NCI-H446 treated with DMSO at 0.1 percent for 48 hours (cell line): Measurements from ENCODE around the gene ZNF576.
A peak's percentile ranks its signal among the peaks of the same experiment; 100 is the strongest.
"Not testable (repeated sequence)": the region's sequence is repeated elsewhere in the genome, so short reads cannot be mapped to it uniquely, and the experiment has no call there.

Experiments
- DNase-seq: peaks from one replicate; lab custom pipeline; 2025; lab: John Stamatoyannopoulos, UW

Gene ZNF576

DNA sequence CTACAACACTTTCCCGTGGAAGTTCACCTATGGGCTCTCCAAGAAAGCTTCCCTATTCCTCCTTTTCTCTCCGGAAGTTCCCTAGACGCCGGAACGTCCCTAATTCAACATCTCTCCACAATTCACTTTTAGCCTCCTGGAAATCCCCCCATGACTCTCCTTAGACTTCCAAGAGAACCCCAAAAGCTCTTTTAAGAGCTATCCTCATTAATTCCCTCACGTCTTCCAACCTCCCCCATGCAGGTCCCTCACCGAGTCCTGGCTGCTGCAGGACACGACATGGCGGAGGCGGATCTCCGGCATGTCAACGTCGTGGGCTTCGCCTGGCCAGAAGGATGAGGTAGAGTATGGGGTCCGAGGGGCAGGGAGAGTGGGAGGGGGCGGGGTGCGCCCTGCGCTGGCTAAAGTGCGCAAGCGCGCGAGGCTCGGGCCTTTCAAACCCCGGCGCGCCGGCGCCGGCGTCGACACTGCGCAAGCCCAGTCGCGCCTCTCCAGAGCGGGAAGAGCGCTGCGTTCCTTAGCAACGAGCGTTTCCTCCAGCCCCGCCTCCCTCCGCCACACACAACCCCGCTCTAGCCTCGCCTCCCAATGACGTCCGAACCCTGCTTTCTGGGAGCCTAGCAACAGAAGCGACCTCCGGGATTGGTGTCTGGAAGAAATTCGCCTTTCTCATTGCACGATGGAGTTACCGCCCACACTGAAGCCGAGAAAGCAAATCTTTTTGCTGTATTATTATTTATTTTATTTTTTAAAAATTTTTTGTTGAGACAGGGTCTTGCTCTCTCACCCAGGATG is 21.0 kb upstream of the ZNF576 start, which contains the start of the genes PINLYP and XRCC1:
TSS of gene PINLYP (plus strand) at position 646 of the 795 bp plus-strand sequence. CDS start 1,391 bp downstream, outside the sequence.
TSS of gene XRCC1 (minus strand) at position 372 of the 795 bp plus-strand sequence. CDS start at position 303, 69 bp downstream.
- DNase-seq = peak; percentile 97

DNA sequence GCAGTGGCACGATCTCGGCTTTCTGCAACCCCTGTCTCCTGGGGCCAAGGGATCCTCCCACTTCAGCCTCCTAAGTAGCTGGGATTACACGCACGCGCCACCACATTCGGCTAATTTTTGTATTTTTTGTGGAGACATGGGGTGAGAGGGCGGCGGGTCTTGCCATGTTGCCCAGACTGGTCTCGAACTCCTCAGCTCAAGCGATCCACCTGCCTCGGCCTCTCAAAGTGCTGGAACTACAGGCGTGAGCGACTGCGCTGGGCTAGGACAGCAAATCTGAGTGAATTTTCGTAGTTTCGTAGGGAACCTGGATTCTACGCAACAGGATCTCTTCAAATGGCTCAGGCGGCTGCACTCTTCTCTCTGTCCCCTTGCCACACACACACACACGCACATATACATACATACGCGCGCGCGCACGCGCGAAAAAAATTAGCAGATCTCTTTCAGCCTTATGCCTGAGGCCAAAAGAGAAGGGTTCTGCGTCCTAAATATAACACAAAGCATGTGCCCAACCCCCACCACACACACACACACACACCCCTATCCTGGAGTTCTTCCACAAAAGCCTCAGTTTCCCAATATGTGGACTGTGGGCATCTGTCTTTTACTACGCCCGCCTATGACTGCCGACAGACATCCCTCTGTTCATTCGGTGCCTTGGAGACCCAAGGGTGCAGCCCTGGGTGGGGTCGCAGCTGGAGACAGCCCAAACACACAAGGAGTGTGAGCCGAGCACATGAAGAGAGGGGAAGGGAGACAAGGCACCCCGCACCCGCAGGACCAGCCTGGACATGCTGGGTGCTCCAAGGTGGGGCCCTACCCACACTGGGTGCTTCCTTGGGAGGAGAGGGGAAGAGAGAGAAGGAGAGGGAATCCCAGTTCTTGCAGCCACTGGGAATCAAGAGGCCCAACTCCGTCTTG is 20.2 kb upstream of the ZNF576 start:
- DNase-seq = no peak

DNA sequence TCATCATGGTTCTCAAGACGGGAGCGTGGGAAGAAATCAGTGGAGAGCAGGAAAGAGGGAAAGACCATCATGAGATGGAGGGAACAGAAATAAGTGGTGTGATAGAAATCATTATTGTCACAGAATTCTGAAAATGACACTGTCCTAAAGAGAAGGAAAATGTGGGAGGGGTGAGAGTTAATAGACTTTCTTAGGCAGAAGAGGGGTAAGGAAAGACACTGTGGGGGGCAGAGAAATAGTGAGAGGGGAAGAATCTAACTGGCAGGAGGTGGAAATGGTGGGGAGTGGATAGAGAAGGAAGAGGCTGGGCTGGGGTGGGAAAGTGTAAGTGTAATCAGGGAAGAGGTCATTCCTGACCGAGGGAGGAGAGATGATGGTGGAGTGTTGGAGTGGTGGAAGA is 17.6 kb upstream of the ZNF576 start:
- DNase-seq = no peak

DNA sequence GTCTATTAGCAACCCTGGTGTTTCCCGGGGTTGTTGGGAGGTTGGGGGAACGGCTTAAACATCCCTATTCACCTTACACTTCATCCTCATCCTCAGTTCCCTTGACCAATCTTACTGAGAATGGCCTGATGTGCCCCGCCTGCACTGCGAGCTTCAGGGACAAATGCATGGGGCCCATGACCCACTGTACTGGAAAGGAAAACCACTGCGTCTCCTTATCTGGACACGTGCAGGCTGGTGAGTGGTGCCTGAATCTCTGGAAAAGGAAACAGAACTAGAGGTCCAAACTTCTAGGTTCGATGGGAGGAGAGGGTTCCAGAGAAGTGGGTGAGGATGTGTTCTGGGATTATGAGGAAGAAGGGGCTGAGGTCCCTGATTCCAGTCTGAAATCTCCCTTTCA is 14.9 kb upstream of the ZNF576 start:
- DNase-seq = no peak

DNA sequence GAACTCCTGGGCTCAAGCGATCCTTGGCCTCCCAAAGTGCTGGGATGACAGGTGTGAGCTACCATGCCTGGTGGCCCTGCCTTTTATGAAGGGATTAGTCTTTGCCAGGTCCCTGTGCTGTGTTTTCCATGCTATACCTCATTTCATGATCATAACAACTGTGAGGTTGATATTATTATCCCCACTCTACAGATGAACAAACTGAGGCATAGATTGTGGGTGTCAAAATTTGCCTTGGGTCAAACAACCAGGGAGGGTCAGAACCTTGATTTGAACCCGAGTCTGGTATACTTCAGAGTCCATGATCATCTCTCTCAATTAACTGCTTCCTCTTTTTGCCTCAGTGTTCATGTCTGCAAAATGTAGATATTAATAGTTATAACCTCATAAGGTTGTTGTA is 13.9 kb upstream of the ZNF576 start:
- DNase-seq = no peak

DNA sequence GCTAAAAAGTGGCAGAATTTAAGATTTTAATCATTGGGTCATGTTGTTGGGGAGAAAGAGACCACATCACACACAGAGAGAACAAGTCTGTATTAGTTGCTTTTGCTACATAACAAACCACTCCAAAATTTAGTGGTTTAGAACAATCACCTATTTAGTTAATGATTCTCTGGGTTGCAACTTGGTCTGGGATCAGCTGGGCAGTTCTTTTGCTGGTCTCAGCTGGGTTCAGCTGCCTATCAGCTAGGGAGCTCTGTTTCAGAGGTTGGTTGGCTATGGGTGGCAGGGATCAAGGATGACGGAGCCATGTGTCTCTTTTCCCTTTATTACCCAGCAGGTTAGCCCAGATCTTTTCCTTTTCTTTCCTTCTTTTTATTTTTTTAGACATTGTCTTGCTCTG is 11.9 kb upstream of the ZNF576 start:
- DNase-seq = no peak

DNA sequence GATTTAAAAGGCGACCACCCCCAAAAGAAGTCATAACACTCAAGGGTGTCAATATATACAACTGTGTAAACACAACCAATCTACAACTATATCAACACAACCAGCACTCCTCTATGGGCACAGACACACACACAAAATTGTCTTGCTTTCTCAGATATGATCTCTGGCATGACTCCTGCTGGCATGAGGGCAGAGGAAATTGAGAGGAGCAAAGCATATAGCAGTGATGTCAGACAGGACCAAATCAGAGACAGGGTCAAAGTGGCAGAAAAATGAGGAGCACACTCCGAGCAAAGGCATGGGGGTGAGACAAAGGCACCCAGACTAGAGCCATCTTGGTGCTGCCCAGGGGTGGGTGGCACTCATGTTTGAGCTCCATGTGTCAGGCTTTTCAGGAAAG is 10.0 kb upstream of the ZNF576 start:
- no peak for DNase-seq

DNA sequence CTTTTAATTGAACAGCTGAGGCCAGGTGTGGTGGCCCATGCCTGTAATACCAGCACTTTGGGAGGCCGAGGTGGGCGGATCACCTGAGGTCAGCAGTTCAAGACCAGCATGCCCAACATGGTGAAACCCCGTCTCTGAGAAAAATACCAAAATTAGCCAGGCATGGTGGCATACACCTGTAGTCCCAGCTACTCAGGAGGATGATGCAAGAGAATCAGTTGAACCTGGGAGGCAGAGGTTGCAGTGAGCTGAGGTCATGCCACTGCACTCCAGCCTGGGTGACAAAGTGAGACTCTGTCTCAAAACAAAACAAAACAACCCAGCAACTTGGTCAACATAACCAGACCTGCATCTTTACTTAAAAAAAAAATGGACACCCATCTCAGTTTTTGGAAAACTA is 9.4 kb upstream of the ZNF576 start:
- not testable (repeated sequence) for DNase-seq

DNA sequence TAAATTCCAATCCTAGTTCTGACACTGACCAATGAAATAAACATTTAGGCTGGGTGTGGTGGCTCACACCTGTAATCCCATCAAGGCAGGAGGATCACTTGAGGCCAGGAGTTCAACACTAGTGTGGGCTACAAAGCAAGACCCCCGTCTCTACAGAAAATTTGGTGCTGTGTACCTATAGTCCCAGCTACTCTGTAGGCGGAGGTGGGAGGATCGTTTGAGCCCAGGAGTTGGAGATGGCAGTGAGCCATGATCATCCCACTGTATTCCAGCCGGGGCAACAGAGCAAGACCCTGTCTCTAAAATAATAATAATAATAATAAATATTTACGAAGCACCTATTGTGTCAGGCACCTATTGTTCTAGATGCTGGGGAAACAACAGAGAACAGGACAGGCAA is 7.1 kb upstream of the ZNF576 start:
- DNase-seq = no peak

DNA sequence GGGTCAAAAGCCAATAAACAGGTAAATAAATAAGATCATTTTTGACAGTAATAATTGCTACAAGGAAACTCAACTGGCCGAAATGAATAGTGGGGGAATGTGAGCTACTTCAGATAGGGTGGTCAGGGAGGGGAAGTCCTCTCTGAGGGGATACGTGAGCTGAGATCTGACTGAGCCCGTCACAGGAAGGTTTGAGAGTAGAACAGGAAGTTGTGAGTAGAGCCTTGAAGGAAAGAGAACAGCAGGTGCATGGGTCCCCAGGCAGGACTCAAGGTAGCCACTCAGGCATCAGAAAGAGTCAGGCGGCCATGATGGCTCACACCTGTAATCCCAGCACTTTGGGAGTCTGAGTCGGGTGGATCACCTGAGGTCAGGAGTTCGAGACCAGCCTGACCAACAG is 6.7 kb upstream of the ZNF576 start:
- DNase-seq = no peak

DNA sequence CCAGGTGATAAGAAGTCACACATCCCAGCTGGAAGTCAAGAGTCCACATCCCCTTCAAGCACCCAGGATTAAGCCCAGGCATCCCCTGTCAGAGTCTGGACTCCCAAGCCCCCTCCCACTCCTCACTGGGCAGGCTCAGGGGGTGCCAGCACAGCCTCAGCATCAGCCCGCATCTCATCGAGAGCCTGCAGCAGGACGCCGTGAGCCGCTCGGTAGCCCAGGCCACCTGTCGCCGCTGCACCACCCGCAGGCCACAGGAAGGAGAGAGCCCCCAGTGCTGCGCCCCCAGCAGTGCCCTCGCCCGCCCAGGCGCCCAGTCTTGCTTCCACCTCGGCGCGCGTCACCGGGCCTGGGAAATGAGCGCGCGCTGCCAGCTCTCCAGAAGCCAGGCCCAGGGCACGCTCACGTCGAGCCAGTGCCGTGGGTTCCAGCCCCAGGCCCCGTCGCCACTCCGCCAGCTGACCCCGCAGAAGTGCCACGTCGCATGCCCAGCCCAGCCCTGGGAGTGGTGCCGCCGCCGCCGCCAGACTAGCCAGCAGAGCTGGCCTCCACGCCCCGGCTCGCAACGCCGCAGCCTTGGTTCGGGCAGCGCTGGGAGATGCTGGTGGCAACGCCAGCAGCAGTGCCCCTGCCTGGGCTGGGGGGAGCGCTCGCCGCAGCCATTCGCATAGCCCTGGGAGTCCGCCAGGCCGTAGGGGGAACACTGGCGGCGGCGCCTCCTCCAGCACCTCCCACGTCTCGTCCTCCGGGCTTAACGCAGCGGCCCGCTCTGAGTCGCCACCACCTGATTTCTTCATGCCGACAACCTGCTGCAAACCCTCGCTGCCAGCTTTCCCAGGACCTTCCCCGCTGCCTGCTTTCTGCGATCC is 4.3 kb upstream of the ZNF576 start:
- no peak for DNase-seq

DNA sequence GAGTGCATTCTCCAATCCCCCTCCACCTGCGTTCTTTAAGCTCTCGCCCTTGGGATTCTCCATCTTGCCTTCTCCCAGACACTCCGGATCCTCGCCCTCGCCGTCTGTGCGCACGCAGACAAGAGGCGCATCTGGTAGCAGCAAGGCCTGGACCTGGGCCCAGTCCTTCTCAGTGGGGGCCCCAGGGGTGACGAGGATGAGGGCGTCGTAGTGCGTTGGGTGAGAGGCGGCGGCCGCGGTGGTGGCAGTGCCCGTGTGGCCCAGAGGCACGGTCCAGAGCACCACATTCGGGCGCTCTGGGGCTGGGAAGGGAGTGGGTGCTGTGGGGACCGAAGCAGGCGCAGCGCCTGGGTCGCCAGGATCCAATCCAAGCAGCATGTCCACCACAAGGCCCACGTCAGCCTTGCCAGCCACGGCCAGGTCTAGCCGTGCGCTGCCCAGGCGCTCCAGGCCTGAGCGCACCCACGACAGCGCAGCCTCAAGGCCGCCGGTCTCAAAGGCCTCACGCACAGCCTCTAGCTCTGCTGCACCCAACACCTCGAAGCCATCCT is 3.5 kb upstream of the ZNF576 start:
- no peak for DNase-seq

DNA sequence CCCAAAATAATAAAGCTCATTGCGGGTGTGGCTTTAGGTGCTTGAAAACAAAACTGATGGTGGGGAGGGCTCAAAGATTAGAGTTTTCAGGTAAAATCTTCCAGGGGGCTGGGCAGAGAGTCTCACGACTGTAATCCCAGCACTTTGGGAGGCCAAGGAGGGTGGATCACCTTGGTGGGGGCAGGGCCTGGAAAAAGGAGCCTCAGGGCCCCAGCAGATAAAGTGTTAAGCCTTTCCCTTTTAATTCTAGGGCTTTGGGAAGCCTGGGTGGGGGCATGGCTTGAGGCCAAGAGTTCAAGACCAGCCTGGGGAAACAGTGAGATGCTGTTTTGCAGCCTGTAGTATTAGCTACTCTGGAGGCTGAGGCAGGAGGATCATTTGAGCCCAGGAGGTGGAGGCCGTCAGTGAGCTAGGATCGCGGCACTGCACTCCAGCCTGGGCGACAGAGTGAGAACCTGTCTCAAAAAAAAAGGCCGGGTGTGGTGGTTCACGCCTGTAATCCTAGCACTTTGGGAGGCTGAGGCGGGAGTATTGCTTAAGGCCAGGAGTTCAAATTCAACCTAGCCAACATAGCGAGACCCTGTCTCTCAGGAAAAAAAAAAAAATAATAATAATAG is 2.2 kb upstream of the ZNF576 start:
- DNase-seq = no peak

DNA sequence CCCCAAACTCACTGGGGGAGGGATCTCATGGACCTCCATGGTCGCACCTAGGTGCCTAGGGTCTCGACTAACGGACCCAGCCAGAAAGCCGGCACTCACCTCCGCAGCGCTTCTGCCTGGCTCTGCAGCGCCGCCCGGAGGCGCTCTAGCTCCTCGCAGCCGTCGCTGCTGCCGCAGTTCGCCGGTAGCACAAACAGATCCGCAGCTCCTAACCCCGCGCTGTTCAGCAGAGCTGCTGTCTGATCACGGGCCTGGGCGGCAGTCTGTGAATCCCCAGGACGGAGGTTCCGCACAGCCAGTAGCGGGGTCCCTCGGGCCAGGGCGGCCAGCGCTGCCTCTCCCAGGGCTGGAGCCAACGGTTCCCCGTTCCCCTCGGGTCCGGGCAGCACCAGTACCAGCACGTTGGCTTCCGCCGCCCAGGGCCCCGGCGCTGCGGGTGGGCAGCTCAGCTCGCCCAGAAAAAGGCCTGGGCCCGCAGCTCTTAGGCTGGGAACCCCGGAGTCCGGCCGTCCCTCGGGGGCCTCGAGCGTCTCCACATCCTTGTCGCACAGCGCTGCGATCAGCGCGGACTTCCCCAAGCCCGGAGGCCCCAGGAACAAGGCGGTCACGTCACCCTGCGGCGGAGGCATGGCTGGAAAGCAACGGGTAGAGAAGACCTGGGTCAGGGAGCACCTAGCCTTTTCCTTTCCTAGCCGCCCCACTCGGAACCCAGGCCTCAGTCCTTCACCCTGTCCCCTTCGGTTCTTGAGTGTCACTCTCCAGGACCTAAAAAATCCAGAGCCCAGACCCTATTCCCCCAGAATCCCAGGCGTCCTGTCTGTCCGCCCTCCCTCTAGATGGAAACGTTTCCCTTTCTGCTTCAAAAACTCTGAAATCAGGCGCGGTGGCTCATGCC is 1.4 kb upstream of the ZNF576 start:
- peak; percentile 19 for DNase-seq

DNA sequence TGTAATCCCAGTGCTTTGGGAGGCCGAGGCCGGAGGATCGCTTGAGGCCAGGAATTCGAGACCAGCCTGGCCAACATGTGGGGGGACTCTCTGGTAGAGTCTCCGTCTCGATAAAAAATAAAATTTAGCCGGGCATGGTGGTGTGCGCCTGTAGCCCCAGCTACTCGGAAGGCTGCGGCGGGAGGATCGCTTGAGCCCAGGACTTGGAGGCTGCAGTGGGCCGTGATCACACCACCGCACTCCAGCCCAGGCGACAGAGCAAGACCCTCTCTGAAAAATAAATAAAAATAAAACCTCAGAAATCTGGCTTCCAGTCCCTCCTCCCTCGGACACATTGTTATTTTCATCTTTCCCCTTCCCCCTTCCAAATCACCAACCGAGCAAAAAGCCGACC is 793 bp upstream of the ZNF576 start:
- no peak for DNase-seq

DNA sequence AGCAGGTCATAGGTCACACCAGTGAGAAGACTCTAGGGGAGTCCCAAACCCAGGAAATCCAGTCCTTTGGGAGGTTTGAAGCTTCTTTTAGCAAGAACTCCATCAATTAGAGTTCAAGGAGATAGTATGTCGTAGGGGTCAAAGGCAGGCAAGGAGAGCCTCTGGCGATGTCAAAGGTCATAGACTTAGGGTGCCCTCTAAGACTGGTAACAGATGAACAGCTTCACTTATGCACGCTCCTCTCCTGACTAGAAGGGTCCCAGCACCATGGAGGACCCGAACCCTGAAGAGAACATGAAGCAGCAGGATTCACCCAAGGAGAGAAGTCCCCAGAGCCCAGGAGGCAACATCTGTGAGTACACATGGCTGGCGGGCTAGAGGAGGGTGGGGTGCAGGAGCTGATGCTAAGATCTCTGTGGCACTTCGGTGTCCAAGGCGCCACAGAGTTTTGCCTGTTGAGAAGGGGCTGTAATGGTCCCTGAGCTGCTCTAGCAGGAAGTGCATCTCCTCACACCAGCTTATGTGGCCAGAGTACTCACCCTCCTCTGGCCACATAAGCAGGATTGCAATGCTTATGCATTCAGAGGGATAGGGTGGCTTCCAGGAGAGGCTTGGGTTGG is 557 bp downstream of the ZNF576 start:
- DNase-seq = no peak

DNA sequence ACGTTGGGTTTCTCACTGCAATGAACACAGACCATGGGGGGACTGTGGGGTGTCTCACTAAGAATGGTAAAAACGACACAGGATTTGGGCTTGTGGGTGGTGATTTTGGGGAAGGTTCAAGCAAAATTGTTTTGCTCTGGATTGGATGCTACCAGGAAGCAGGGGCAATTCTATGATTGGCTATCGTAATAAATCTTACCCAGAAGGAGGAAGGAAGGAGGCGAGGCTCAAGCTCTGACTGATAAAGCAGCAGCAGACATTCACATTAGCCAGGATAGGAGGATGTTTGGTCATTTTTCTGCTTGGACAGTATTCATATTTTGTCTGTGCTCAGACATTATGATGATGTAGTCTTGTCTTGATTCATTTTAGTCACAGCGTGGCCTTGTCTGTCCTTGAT is 1.5 kb downstream of the ZNF576 start:
- DNase-seq = no peak

DNA sequence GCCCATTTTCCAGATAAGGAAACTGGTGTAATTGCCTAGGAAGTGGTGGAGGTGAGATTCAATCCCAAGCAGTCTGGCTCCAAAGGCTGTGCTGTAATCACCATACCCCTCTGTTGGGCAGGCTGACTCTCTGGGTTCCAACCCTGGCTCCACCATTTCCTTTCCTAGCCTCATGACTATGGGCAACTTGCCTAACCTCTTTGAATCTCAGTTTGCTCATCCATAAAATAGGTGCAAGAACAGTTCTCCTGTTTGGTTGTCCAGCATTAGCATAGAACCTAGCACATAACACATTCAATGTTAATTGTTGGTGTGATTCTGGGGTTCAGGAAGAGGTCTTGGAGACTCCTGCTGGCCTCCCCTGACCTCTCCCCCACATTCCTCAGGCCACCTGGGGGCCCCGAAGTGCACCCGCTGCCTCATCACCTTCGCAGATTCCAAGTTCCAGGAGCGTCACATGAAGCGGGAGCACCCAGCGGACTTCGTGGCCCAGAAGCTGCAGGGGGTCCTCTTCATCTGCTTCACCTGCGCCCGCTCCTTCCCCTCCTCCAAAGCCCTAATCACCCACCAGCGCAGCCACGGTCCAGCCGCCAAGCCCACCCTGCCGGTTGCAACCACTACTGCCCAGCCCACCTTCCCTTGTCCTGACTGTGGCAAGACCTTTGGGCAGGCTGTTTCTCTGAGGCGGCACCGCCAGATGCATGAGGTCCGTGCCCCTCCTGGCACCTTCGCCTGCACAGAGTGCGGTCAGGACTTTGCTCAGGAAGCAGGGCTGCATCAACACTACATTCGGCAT is 2.2 kb downstream of the ZNF576 start:
- no peak for DNase-seq
